Thyroid gland (tissue), 4 donors: ENCODE results near the gene TNPO3. TPM values are rescaled to one million over a fixed set of nuclear protein-coding genes. Genes with fewer than 3 reads are reported as not detected.
A peak's percentile ranks its signal among the peaks of the same experiment; 100 is the strongest.

Experiments used
- DNase-seq, 2 donors: peaks; one replicate each; pipeline ENCODE4 v3.0.0-alpha.2; 2019
- H3K27ac ChIP-seq, 3 donors: fragments of 200-600 bp; sonication (generic); 1 replicate in 2 of 3; 2 replicates in 1 of 3; pipeline ENCODE4 v1.5.1; 2016 to 2019; ENCODE audit warnings: mild to moderate bottlenecking in 1 of 3, moderate library complexity in 1 of 3
- H3K27me3 ChIP-seq: fragments of 200-600 bp; sonication (generic); one replicate; pipeline ENCODE4 v1.5.1; 2019
- H3K36me3 ChIP-seq, 2 donors: fragments of 200-600 bp; sonication (generic); one replicate each; pipeline ENCODE4 v1.5.1; 2016 to 2019
- H3K4me1 ChIP-seq, 2 donors: fragments of 200-600 bp; sonication (generic); one replicate each; pipeline ENCODE4 v1.5.1; 2017 to 2019
- H3K4me3 ChIP-seq, 3 donors: fragments of 200-600 bp; sonication (generic); replicated peaks in 1 of 3; 1 replicate in 2 of 3; 2 replicates in 1 of 3; pipeline ENCODE4 v1.5.1; 2016; ENCODE audit warnings: mild to moderate bottlenecking in 1 of 3
- H3K9me3 ChIP-seq: fragments of 200-600 bp; sonication (generic); one replicate; pipeline ENCODE4 v1.5.1; 2017
- CTCF ChIP-seq, 6 experiments: fragments of 200-600 bp in 3 of 6; fragments of 450-650 bp in 3 of 6; sonication (generic) in 3 of 6; IDR thresholded peaks; one replicate each; pipeline ENCODE4 v1.5.1; 2016 to 2019; ENCODE audit warnings: antibody characterized with exemption in 6 of 6, mild to moderate bottlenecking in 2 of 6, inconsistent platforms in 1 of 6, moderate library complexity in 1 of 6
- POLR2A ChIP-seq, 2 donors: fragments of 450-650 bp; IDR thresholded peaks; one replicate each; pipeline ENCODE4 v1.6.1; 2017; ENCODE audit warnings: antibody characterized with exemption in 2 of 2, mild to moderate bottlenecking in 2 of 2, moderate library complexity in 1 of 2
- WGBS, 2 donors: methylation state at CpG; one replicate each; pipeline ENCODE4 v1.1.5; 2017; 5-methylcytosine and 5-hydroxymethylcytosine counted together
- intact Hi-C: fragments of 100-400 bp; cut with DNase I; formaldehyde crosslinking; loops from one replicate; pipeline ENCODE4 v1.15.1; 2023
- total RNA-seq, 4 donors: library from RNA; depleted of rRNA; stranded (reverse); fragments of >200 nt; gene quantifications; one replicate each; pipeline ENCODE4 v1.2.3, GENCODE V29; 2016

The TNPO3 gene
- total RNA-seq, 4 donors from 2014 or later, result 46.1 to 56.2 (median 51.8) TPM

DNA sequence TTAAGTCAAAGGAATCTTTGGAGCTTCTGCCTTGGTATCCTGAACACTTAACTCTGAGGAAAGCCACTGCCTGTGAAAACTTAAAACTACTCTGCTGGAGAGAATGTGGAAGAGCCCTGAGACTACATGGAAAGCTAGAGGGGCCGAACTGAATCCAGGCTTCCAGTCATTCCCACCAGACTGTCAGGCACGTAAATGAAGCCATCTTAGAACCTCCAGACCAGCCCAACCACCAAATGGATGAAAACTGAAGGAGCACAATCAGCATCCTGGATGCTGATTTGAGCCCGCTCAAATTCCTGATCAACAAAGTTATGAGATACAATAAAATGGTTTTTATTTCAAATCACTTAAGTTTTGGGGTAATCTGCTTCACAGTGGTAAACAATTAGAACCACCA, 30.8 kb downstream of the TNPO3 start:
- 86 to 97% methylated on average over 3 of the region's 3 CpGs for WGBS, 2 donors
- H3K9me3 ChIP-seq, result no peaks in the 10 kb centered on the region
- no peaks in the 10 kb centered on the region for H3K36me3 ChIP-seq
- TF ChIP-seq POLR2A (IDR thresholded peaks at IDR 0.05) (no peak), CTCF (IDR thresholded peaks at IDR 0.05) (no peak)
- DNase-seq, result no peak
- H3K27ac ChIP-seq, result no peak overlapping the region
- H3K4me3 ChIP-seq, result no peak overlapping the region
- no peaks in the 10 kb centered on the region for H3K27me3 ChIP-seq
- intact Hi-C loops, result no loop called here
- H3K4me1 ChIP-seq, result peaks cover 26 to 36% of the 10 kb centered on the region in 2 donors

GRCh38 chr7:129021656-129022055, 33.3 kb downstream of the TNPO3 start:
- DNase-seq, result no peak
- Histone ChIP-seq H3K27me3 (no peaks in the 10 kb centered on the region), H3K9me3 (no peaks in the 10 kb centered on the region), H3K27ac (no peak overlapping the region), H3K4me1 (peaks cover 13 to 14% of the 10 kb centered on the region in 2 donors), H3K4me3 (no peak overlapping the region), H3K36me3 (no peaks in the 10 kb centered on the region)
- intact Hi-C loops, result no loop called here
- WGBS, 2 donors, result 89 to 92% methylated on average over 2 of the region's 2 CpGs
- TF ChIP-seq POLR2A (IDR thresholded peaks at IDR 0.05) (no peak), CTCF (IDR thresholded peaks at IDR 0.05) (no peak)

DNA sequence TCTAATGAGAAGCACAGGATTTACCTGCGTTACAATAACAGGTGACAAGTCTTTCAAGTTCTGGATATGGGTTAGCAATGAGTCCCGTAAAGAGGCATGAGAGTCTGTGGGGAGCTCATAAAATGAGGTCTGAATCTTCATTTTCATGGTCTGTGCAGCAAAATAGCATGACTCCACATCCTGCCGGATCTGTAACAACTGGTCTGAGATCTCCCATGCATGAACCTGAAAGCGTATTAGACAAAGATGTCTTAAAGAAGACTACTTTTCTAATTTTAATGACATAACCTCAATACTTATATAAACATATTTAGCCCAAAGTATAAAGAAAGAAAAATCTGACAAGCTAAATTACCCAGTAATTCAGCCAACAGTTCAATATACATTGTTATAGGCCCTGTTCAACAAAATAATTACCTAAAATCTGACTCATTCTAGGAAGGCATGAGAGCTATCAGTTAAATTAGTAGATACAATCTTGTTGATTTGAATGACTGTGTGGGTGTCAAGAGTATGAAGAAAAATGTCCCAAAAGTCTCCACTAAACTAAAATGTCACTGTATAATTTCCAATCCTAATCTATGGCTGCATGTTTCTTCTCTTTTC, 36.9 kb downstream of the TNPO3 start:
- intact Hi-C loops, result no loop called here
- peaks cover 10 to 12% of the 10 kb centered on the region in 2 donors for H3K36me3 ChIP-seq

GRCh38 chr7:129017264-129017663, 37.6 kb downstream of the TNPO3 start:
- Histone ChIP-seq H3K4me3 (no peak overlapping the region), H3K27me3 (no peaks in the 10 kb centered on the region), H3K27ac (peak overlapping the region in 2 of 3 donors; percentile 13), H3K9me3 (no peaks in the 10 kb centered on the region), H3K4me1 (peaks cover 5 to 6% of the 10 kb centered on the region in 2 donors), H3K36me3 (peaks cover 10 to 12% of the 10 kb centered on the region in 2 donors)
- WGBS, 2 donors, result 40 to 50% methylated on average over 2 of the region's 2 CpGs
- intact Hi-C loops, result no loop called here
- DNase-seq, result no peak
- TF ChIP-seq POLR2A (IDR thresholded peaks at IDR 0.05) (no peak), CTCF (IDR thresholded peaks at IDR 0.05) (no peak)

More for the DNA sequence above, 36.9 kb downstream of the TNPO3 start:
- Histone ChIP-seq H3K27ac (peak overlapping the region in 1 of 3 donors; percentile 13), H3K4me1 (peaks cover 5 to 6% of the 10 kb centered on the region in 2 donors), H3K9me3 (no peaks in the 10 kb centered on the region), H3K4me3 (no peak overlapping the region), H3K27me3 (no peaks in the 10 kb centered on the region)
- WGBS, 2 donors, result 83 to 87% methylated on average over 4 of the region's 4 CpGs
- TF ChIP-seq CTCF (IDR thresholded peaks at IDR 0.05) (no peak), POLR2A (IDR thresholded peaks at IDR 0.05) (no peak)
- no peak for DNase-seq

GRCh38 chr7:129014501-129015101, 40.3 kb downstream of the TNPO3 start:
- peaks cover 7 to 18% of the 10 kb centered on the region in 2 donors for H3K4me1 ChIP-seq
- H3K36me3 ChIP-seq, result peaks cover 10 to 12% of the 10 kb centered on the region in 2 donors
- no peaks in the 10 kb centered on the region for H3K9me3 ChIP-seq
- H3K4me3 ChIP-seq, result no peak overlapping the region
- intact Hi-C loops, result no loop called here
- no peaks in the 10 kb centered on the region for H3K27me3 ChIP-seq
- no peak for DNase-seq
- no peak for TF ChIP-seq CTCF (IDR thresholded peaks at IDR 0.05)
- TF ChIP-seq POLR2A (IDR thresholded peaks at IDR 0.05), result no peak
- 95 to 97% methylated on average over 6 of the region's 6 CpGs for WGBS, 2 donors
- H3K27ac ChIP-seq, result no peak overlapping the region
